ENCODE results near the gene IL36RN. TPM values are rescaled to one million over a fixed set of nuclear protein-coding genes. Genes with fewer than 3 reads are reported as not detected.

IL36RN gene
- total RNA-seq, 1 donor from 2014 or later = not detected

Other genes with a start within 250 kb of the IL36RN start
- gene IL1B, start 222.4 kb upstream of the IL36RN start, total RNA-seq = 0.30 TPM
- gene IL37, start 148.0 kb upstream of the IL36RN start, total RNA-seq = not detected
- not detected for gene IL36G, start 81.2 kb upstream of the IL36RN start, total RNA-seq
- gene IL36A, start 53.7 kb upstream of the IL36RN start, total RNA-seq = not detected
- gene IL36B, start 6.3 kb upstream of the IL36RN start, total RNA-seq = not detected
- not detected for gene IL1F10, start 8.8 kb downstream of the IL36RN start, total RNA-seq
- 0.51 TPM for gene IL1RN, start 68.4 kb downstream of the IL36RN start, total RNA-seq
- 2.6 TPM for gene PSD4, start 114.8 kb downstream of the IL36RN start, total RNA-seq
- 0.35 TPM for gene PAX8, start 219.7 kb downstream of the IL36RN start, total RNA-seq

Measured in Right ventricle myocardium superior (tissue), 1 donor.